GM19238 (cell line): ENCODE results near the gene GJB5.

Source experiments
- DNase-seq: peaks from one replicate; pipeline ENCODE4 v3.0.0; 2011; ENCODE audit warnings: low spot score; ENCODE audit not compliant: insufficient read length

The GJB5 gene

DNA sequence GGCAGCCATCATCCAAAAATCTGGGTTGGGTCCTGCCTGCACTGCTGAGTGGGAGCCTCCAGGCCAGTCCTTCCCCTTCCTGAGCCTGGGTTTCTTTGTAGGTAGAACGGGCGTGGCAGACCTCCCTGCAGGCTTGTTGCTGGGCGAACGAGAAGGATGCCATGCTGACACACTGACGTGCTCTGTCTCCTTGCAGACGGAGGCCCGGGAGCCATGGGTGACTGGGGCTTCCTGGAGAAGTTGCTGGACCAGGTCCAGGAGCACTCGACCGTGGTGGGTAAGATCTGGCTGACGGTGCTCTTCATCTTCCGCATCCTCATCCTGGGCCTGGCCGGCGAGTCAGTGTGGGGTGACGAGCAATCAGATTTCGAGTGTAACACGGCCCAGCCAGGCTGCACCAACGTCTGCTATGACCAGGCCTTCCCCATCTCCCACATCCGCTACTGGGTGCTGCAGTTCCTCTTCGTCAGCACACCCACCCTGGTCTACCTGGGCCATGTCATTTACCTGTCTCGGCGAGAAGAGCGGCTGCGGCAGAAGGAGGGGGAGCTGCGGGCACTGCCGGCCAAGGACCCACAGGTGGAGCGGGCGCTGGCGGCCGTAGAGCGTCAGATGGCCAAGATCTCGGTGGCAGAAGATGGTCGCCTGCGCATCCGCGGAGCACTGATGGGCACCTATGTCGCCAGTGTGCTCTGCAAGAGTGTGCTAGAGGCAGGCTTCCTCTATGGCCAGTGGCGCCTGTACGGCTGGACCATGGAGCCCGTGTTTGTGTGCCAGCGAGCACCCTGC lies 39.3 kb downstream of the GJB5 start:
- DNase-seq: no peak

DNA sequence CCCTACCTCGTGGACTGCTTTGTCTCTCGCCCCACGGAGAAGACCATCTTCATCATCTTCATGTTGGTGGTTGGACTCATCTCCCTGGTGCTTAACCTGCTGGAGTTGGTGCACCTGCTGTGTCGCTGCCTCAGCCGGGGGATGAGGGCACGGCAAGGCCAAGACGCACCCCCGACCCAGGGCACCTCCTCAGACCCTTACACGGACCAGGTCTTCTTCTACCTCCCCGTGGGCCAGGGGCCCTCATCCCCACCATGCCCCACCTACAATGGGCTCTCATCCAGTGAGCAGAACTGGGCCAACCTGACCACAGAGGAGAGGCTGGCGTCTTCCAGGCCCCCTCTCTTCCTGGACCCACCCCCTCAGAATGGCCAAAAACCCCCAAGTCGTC lies 39.9 kb downstream of the GJB5 start:
- no peak for DNase-seq

DNA sequence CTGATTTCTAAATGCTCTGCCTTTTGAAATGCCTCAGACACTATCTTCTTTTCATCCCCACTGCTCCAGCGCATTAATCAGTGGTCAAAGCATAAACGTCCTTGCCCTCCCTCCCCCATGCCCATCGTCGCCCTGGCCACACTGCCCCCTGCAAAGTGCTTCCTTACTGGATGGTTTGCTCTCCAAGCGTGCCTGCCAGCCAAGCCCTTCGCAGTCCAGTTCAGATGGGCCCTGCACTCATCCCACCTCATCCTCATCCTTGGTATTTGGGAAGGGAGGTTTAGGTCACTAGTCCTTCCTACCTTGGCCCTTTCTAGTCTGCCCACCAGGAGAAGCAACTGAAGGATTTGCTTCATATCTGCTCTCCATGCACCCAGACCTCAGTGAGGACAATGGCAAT lies 41.1 kb downstream of the GJB5 start:
- DNase-seq: no peak

DNA sequence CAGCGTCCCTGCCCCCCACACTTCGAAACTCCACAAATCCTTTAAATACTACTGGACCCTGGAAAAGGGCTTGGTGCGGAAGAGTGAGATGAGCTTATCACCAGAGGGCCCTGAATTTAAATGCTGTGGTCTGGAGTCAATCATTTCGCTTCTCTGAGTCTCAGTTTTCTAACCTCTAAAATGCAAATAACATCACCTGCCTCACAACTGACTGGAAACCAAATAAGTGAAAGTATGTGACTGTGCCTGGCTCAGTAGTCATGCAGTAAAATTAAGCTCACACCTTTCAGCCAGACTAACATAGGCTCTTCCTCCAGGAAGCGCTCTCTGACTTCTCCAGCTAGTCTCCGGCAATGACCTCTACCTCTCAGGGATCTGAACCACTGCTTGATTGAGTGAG lies 42.1 kb downstream of the GJB5 start:
- DNase-seq: no peak

DNA sequence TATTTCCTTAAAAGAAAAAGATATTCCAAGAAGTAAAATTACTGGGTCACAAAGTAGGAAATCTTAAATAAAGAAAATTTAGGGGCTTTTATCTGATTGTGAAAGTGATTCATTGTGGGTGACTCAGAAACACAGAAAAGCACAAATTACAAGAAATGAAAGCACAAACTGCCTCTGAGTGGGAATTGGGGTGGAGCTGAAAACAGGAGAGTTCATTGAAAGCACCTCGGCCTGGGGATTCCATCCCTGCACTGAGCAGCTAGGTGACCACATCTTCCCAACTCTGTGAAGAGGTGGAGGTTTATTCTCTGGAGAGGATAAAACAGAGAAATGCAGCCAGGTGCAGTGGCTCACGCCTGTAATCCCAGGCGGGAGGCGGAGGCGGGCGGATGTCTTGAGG lies 45.4 kb downstream of the GJB5 start:
- DNase-seq: no peak

DNA sequence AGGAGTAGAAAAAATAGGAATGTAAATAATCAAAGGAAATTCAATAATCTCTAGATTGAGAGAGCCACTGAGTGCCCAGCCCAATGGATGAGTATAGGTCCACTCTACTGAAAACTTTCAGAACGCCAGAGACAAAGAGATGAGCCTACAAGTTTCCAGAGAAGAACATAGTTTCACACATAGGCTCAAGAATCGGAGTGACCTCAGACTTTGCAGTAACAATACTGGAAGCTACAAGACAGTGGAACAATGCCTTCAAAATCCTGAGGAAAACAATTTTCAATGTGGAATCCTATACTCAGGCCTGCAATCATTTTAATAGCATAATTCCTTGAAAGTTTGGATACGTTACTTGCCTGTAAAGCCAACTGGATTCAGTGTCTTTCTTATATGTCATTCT lies 48.9 kb downstream of the GJB5 start:
- no peak for DNase-seq

DNA sequence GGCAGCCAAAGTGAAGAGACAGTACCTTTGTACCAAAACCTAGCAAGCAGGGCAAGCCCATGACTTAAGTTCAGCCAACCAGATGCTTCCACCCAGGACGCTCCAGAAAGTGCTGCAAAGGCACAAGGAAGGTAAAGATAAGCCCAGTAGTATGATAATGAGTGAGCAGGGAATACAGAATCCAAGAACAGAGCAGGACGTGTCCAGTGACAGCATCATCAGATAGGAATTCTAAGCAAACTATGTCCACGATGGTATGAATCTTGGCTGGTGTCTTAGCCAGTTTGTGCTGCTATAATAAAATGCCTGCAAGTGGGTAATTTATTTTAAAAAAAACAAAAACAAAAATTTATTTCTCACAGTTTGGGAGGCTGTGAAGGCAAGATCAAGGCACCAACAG lies 51.5 kb downstream of the GJB5 start:
- DNase-seq: no peak
